ENCODE data around the gene VAV3.

Gene VAV3

GRCh38 chr1:107830526-107830925 lies 134.5 kb downstream of the VAV3 start:
- DNase-seq: no peak

- no peak for DNase-seq
These were observed 134.9 kb downstream of the VAV3 start for GRCh38 chr1:107830075-107830474.

- DNase-seq: no peak
These were observed 135.8 kb downstream of the VAV3 start for GRCh38 chr1:107829036-107829770.

GRCh38 chr1:107824946-107825345 lies 140.0 kb downstream of the VAV3 start:
- DNase-seq: peak; percentile 75

GRCh38 chr1:107821340-107821739 lies 143.6 kb downstream of the VAV3 start:
- DNase-seq: no peak

GRCh38 chr1:107820801-107821200 lies 144.2 kb downstream of the VAV3 start:
- no peak for DNase-seq

- peak; percentile 45 for DNase-seq
These were observed 147.0 kb downstream of the VAV3 start for GRCh38 chr1:107817935-107818334.

GRCh38 chr1:107817206-107817605 lies 147.8 kb downstream of the VAV3 start:
- peak; percentile 62 for DNase-seq

- DNase-seq: no peak
These were observed 154.6 kb downstream of the VAV3 start for GRCh38 chr1:107810291-107810951.

- DNase-seq: no peak
These were observed 157.1 kb downstream of the VAV3 start for GRCh38 chr1:107807855-107808254.

- DNase-seq: no peak
These were observed 157.6 kb downstream of the VAV3 start for GRCh38 chr1:107807405-107807804.

- DNase-seq: no peak
These were observed 158.1 kb downstream of the VAV3 start for GRCh38 chr1:107806902-107807301.

- peak; percentile 36 for DNase-seq
These were observed 160.2 kb downstream of the VAV3 start for GRCh38 chr1:107804741-107805140.

- DNase-seq: no peak
These were observed 160.8 kb downstream of the VAV3 start for GRCh38 chr1:107804134-107804533.

GRCh38 chr1:107803579-107803978 lies 161.4 kb downstream of the VAV3 start:
- no peak for DNase-seq

GRCh38 chr1:107802654-107803053 lies 162.3 kb downstream of the VAV3 start:
- no peak for DNase-seq

GRCh38 chr1:107795994-107796393 lies 169.0 kb downstream of the VAV3 start:
- DNase-seq: peak; percentile 59

- DNase-seq: no peak
These were observed 169.5 kb downstream of the VAV3 start for GRCh38 chr1:107795441-107795840.

GRCh38 chr1:107794571-107794970 lies 170.4 kb downstream of the VAV3 start:
- DNase-seq: no peak

- DNase-seq: no peak
These were observed 171.0 kb downstream of the VAV3 start for GRCh38 chr1:107793896-107794453.

GRCh38 chr1:107791348-107791747 lies 173.6 kb downstream of the VAV3 start:
- DNase-seq: no peak

GRCh38 chr1:107789817-107790524 lies 175.0 kb downstream of the VAV3 start:
- no peak for DNase-seq
